HepG2 (cell line): ENCODE results near the gene AKT2. TPM values are rescaled to one million over a fixed set of nuclear protein-coding genes. Genes with fewer than 3 reads are reported as not detected.

ENCODE experiments used
- ATAC-seq: fragments of 200-7000 bp; cut with Tn5 transposase; 3 replicates; pipeline ENCODE4 v1.9.1; 2020; ENCODE audit warnings: mild to moderate bottlenecking, moderate library complexity
- BruUV-seq: library from RNA; stranded (reverse); fragments of 400-500 nt; replicated peaks from 2 replicates; lab custom pipeline; 2021; lab: Mats Ljungman, UMichigan
- CTCF ChIA-PET: fragments of 300-600 bp; formaldehyde crosslinking; extraction: SDS; loops from one replicate; lab custom pipeline; 2021; ENCODE audit warnings: low total read pairs, inconsistent platforms, low intra/inter-chr PET ratio; lab: Yijun Ruan, JAX
- POLR2A ChIA-PET: fragments of 350-600 bp; sonication (Branson Sonifier 250); formaldehyde crosslinking; loops from one replicate; lab custom pipeline; 2020; ENCODE audit warnings: antibody characterized with exemption, inconsistent platforms; lab: Yijun Ruan, JAX
- DNase-seq: peaks from one replicate; pipeline ENCODE4 v3.0.0-alpha.2; 2015; ENCODE audit warnings: low spot score
- FAIRE-seq: peaks from 3 replicates; lab custom pipeline; 2011; peaks lifted over from hg19 to GRCh38; lab: Jason Lieb, UNC
- H2AFZ ChIP-seq: one replicate; pipeline ENCODE4 v1.6.1; 2011; ENCODE audit warnings: low read length, inconsistent platforms
- H3K27ac ChIP-seq: fragments of 300-600 bp; 3 replicates; pipeline ENCODE4 v1.8.0; 2011; ENCODE audit warnings: mixed run types, mild to moderate bottlenecking, mixed read lengths, low read length, inconsistent platforms; ENCODE audit not compliant: insufficient read depth; ENCODE audit errors: extremely low read length
- H3K27me3 ChIP-seq, 2 experiments: fragments of 200-600 bp in 1 of 2; 2 replicates in 1 of 2; 3 replicates in 1 of 2; pipeline versions ENCODE4 v1.6.0 to v1.8.0; 2011; ENCODE audit warnings: low read length in 2 of 2, mild to moderate bottlenecking in 2 of 2, moderate library complexity in 2 of 2, inconsistent platforms in 1 of 2; ENCODE audit not compliant: insufficient read depth in 2 of 2, control insufficient read depth in 1 of 2
- H3K36me3 ChIP-seq, 2 experiments: fragments of 200-600 bp in 1 of 2; replicated peaks in 1 of 2; 2 replicates in 1 of 2; 3 replicates in 1 of 2; pipeline versions ENCODE4 v1.5.1 to v1.8.0; 2011; ENCODE audit warnings: low read length in 2 of 2, inconsistent platforms in 1 of 2; ENCODE audit not compliant: insufficient read depth in 2 of 2, control insufficient read depth in 1 of 2
- H3K4me1 ChIP-seq: 2 replicates; pipeline ENCODE4 v1.5.1; 2012; ENCODE audit warnings: low read length, inconsistent platforms; ENCODE audit not compliant: insufficient read depth
- H3K4me2 ChIP-seq: 2 replicates; pipeline ENCODE4 v1.6.0; 2011; ENCODE audit warnings: low read depth, low read length, inconsistent platforms
- H3K4me3 ChIP-seq, 3 experiments: fragments of 200-600 bp in 1 of 3; sonication (generic), shearing (Covaris generic) in 1 of 3; replicated peaks in 1 of 3; 2 replicates each; pipeline ENCODE4 v1.5.1; 2011 to 2016; ENCODE audit warnings: low read length in 3 of 3, inconsistent platforms in 2 of 3, low read depth in 2 of 3, mild to moderate bottlenecking in 2 of 3, control low read depth in 1 of 3, mixed read lengths in 1 of 3; ENCODE audit not compliant: insufficient read depth in 1 of 3
- H3K79me2 ChIP-seq: one replicate; pipeline ENCODE4 v1.6.1; 2011; ENCODE audit warnings: low read length, inconsistent platforms; ENCODE audit not compliant: insufficient read depth
- H3K9ac ChIP-seq: 2 replicates; pipeline ENCODE4 v1.6.0; 2011; ENCODE audit warnings: mild to moderate bottlenecking, low read depth, low read length, inconsistent platforms; ENCODE audit not compliant: insufficient read depth
- H3K9me3 ChIP-seq: 2 replicates; pipeline ENCODE4 v1.5.1; 2012; ENCODE audit warnings: mild to moderate bottlenecking, low read length
- H4K20me1 ChIP-seq: 2 replicates; pipeline ENCODE4 v1.6.0; 2011; ENCODE audit warnings: inconsistent platforms, mild to moderate bottlenecking, low read length, moderate library complexity; ENCODE audit not compliant: insufficient read depth
- MEF2D ChIP-seq: sonication (generic); formaldehyde crosslinking; IDR thresholded peaks from 2 replicates; pipeline ENCODE4 v1.5.1; 2020; ENCODE audit warnings: mild to moderate bottlenecking, missing genetic modification reagents
- PLRG1 ChIP-seq: fragments of 450-650 bp; conservative IDR thresholded peaks from 2 replicates; pipeline ENCODE4 v1.6.1; 2016
- POGZ ChIP-seq: sonication (generic); formaldehyde crosslinking; IDR thresholded peaks from 2 replicates; pipeline ENCODE4 v1.4.0; 2020; ENCODE audit warnings: mild to moderate bottlenecking, missing genetic modification reagents
- ZBTB26 ChIP-seq: IDR thresholded peaks from 2 replicates; pipeline ENCODE4 v1.6.1; 2016; ENCODE audit warnings: missing compliant biosample characterization, missing genetic modification reagents, borderline replicate concordance
- ZNF710 ChIP-seq: sonication (generic); formaldehyde crosslinking; IDR thresholded peaks from 2 replicates; pipeline ENCODE4 v1.5.0; 2020; ENCODE audit warnings: mild to moderate bottlenecking, missing genetic modification reagents, borderline replicate concordance
- WGBS: methylation state at CpG from one replicate; pipeline ENCODE4 v1.1.6; 2017; ENCODE audit warnings: low lambda C conversion rate; 5-methylcytosine and 5-hydroxymethylcytosine counted together
- in situ Hi-C: cut with HindIII; loops from 2 replicates; pipeline ENCODE4 v1.10.0; 2017; ENCODE audit warnings: low pct_unique_long_range_greater_than_20kb; ENCODE audit not compliant: extremely low pct_ligation_motif_present
- intact Hi-C: fragments of 100-400 bp; cut with micrococcal nuclease; formaldehyde crosslinking; loops from one replicate; pipeline ENCODE4 v1.10.0; 2022; ENCODE audit not compliant: unreplicated experiment
- polyA plus RNA-seq, 8 experiments: library from polyadenylated mRNA; depleted of rRNA in 3 of 8; stranded (reverse) in 7 of 8; unstranded in 1 of 8; fragments of >200 nt; fragmentation: Illumina TruSeq in 4 of 8; extraction: Trizol in 4 of 8; gene quantifications; 2 replicates each; pipeline versions ENCODE4 v1.2.1 to v1.2.3, GENCODE V29; 2011 to 2016; ENCODE audit warnings: low read depth in 4 of 8, missing spikeins in 1 of 8, mixed read lengths in 1 of 8; ENCODE audit not compliant: insufficient read depth in 1 of 8
- total RNA-seq, 5 experiments: library from RNA; depleted of rRNA; stranded (reverse); fragments of >200 nt; fragmentation: Illumina TruSeq; extraction: Trizol; gene quantifications; 2 replicates each; pipeline ENCODE4 v1.2.3, GENCODE V29; 2016; ENCODE audit warnings: low read depth in 1 of 5
- TF ChIP-seq, protein P1 (sequence below): sonication (generic); formaldehyde crosslinking; IDR thresholded peaks from 2 replicates; pipeline ENCODE4 v1.5.1; 2020; ENCODE audit warnings: missing genetic modification reagents, mild to moderate bottlenecking, borderline replicate concordance
- TF ChIP-seq, protein P2 (sequence below): sonication (generic); formaldehyde crosslinking; IDR thresholded peaks from 2 replicates; pipeline ENCODE4 v1.4.0; 2020; ENCODE audit warnings: missing genetic modification reagents
- TF ChIP-seq, protein P3 (sequence below): sonication (generic); formaldehyde crosslinking; IDR thresholded peaks from 2 replicates; pipeline ENCODE4 v1.8.0; 2023; ENCODE audit warnings: mild to moderate bottlenecking, missing genetic modification reagents

AKT2 gene
- total and polyA plus RNA-seq, 2 of the 13 experiments (the other 11 are each of a cell fraction or from before 2014, with no cell fraction given) = 82.1 to 173 TPM

DNA sequence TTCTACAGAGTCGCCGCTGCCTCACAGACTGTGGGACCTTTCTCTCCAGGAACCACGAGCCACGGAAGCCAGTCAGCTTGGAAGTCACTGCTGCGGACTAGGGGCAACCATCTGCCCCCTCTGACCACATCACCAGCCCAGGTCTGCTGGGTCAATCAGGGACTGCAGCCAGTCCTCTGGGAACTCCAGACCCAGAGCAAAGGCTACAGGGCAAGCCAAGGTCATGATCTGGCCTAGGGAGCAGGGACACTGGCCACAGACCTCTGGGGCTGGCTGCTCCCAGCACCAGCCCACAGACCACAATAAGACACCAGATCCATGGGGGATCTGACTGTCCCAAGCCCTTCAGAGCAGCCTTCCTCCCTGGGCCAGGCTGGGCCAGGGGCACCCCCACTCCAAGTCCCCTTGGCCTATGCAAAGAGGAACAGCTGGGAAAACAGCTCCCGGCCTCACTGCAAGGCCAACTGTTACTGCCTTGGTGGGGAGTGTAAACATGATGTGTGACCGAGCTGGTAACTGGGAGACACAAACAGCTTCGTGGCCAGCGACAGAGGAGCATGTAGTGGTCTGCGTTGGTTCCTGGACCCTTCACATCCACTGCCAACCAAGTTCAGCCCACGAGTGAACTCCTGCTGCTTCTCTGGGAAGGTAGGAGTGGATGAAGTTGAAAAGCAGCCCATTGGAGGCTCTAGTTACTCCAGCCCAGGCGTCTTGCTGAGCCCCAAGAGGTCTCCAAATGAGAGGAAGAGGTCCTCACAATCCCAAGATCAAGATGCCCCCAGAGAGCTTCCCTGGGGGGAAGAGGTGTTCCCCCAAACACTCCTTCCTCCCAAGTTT lies 1.5 kb downstream of the AKT2 start (continued):
- TF ChIP-seq ZBTB26 (CRISPR knock-in tag) = no peak

DNA sequence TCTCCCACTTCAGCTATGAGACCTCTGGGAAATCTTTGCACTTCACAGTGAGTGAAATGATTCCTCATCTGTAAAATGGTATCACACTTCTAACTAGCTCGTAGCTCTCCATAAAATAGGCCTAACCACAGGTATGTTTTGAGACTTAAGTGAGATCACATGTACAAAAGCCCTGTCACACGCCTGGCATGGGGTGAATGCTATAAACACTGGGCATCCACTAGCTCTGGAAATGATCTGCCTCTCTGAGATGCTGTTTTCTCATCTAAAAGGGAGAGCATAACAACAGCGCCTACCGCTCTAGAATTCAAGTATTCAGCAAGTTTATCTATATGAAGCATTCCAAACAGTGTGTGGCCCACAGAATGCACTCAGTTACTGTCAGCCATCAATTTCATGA lies 2.2 kb downstream of the AKT2 start:
- BruUV-seq = no TSS peak
- WGBS = 93% methylated on average over 4 of the region's 4 CpGs

More for the DNA sequence above, 2.2 kb downstream of the AKT2 start:
- peak overlapping the region; percentile 83 for H3K27ac ChIP-seq
- no peaks in the 10 kb centered on the region for H3K9me3 ChIP-seq
- ATAC-seq (no peak), FAIRE-seq (no peak), DNase-seq (no peak)
- in situ Hi-C loops = loop anchor here (5.0 kb wide), 1 partner anchor 36 kb away; no protein-coding TSS in a partner anchor
- ChIA-PET POLR2A (interaction anchor here (1.0 to 4.8 kb wide), 7 partner anchors 51 to 312 kb away, joined by 3 to 25 read pairs (median 3); partner anchors contain the start of genes BLVRB, C19orf47, PLD3 and PSMC4), CTCF (no interaction called here)
- H3K9ac ChIP-seq = peak overlapping the region; percentile 97
- H2AFZ ChIP-seq = no peak overlapping the region
- H3K79me2 ChIP-seq = peaks cover 67% of the 10 kb centered on the region
- H3K4me3 ChIP-seq = peak overlapping the region; percentile 85 to 94 (median 94); a peak in 4 of 6 replicates
- intact Hi-C loops = loop anchor here (1.0 kb wide), 1 partner anchor 28 kb away; no protein-coding TSS in a partner anchor
- peaks cover 39% of the 10 kb centered on the region for H4K20me1 ChIP-seq
- H3K4me1 ChIP-seq = peaks cover 73% of the 10 kb centered on the region
- no peaks in the 10 kb centered on the region; a peak in 1 of 5 replicates for H3K27me3 ChIP-seq
- H3K36me3 ChIP-seq = peaks cover 5 to 7% of the 10 kb centered on the region in 2 experiments; a peak in 3 of 5 replicates
- TF ChIP-seq PLRG1 (no peak), ZNF710 (CRISPR knock-in tag) (0 out of 2 replicates have a peak, but pooled peaks have one; percentile 18), POGZ (0 out of 2 replicates have a peak, but pooled peaks have one; percentile 24), MEF2D (peak; percentile 27; the same call in 1 of the 2 replicates)
- TF ChIP-seq, protein P1, sequence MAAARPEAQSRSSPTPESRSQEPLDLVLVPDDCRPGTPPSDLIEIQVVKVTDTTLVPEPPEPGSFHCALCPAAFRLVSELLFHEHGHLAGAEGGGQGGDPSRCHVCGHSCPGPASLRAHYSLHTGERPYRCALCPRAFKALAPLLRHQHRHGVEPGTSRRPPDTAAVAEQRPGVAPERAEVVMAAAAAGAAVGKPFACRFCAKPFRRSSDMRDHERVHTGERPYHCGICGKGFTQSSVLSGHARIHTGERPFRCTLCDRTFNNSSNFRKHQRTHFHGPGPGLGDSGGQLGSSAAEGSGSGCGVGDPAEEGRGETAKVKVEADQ (CRISPR knock-in tag) = peak; percentile 12; the same call in 1 of the 2 replicates
- TF ChIP-seq, protein P2, sequence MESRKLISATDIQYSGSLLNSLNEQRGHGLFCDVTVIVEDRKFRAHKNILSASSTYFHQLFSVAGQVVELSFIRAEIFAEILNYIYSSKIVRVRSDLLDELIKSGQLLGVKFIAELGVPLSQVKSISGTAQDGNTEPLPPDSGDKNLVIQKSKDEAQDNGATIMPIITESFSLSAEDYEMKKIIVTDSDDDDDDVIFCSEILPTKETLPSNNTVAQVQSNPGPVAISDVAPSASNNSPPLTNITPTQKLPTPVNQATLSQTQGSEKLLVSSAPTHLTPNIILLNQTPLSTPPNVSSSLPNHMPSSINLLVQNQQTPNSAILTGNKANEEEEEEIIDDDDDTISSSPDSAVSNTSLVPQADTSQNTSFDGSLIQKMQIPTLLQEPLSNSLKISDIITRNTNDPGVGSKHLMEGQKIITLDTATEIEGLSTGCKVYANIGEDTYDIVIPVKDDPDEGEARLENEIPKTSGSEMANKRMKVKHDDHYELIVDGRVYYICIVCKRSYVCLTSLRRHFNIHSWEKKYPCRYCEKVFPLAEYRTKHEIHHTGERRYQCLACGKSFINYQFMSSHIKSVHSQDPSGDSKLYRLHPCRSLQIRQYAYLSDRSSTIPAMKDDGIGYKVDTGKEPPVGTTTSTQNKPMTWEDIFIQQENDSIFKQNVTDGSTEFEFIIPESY (CRISPR knock-in tag) = no peak
- TF ChIP-seq, protein P3, sequence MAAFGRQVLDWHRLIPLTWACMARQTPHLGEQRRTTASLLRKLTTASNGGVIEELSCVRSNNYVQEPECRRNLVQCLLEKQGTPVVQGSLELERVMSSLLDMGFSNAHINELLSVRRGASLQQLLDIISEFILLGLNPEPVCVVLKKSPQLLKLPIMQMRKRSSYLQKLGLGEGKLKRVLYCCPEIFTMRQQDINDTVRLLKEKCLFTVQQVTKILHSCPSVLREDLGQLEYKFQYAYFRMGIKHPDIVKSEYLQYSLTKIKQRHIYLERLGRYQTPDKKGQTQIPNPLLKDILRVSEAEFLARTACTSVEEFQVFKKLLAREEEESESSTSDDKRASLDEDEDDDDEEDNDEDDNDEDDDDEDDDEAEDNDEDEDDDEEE = no peak
- H3K4me2 ChIP-seq = peak overlapping the region; percentile 80
